Activated naive CD8-positive, alpha-beta T cell treated with anti-CD3 and anti-CD28 coated beads, Interleukin-2, amount 50 U/mL, for 24 hours (primary cell): Measurements from ENCODE around the gene ABCC4.

Experiments
- ATAC-seq: fragments of 150-1000 bp; cut with Tn5 transposase; one replicate; pipeline ENCODE4 v1.10.0; 2021
- DNase-seq: peaks from one replicate; pipeline ENCODE4 v3.0.0; 2021
- H3K27ac Mint-ChIP-seq: one replicate; pipeline ENCODE4 v1.8.0; 2021; ENCODE audit warnings: mild to moderate bottlenecking, mixed read lengths
- H3K27me3 Mint-ChIP-seq: one replicate; pipeline ENCODE4 v1.8.0; 2021; ENCODE audit warnings: mixed read lengths
- H3K36me3 Mint-ChIP-seq: one replicate; pipeline ENCODE4 v1.8.0; 2021; ENCODE audit warnings: low read depth, mixed read lengths
- H3K4me1 Mint-ChIP-seq: one replicate; pipeline ENCODE4 v1.8.0; 2021; ENCODE audit warnings: mixed read lengths
- H3K4me3 Mint-ChIP-seq: one replicate; pipeline ENCODE4 v1.8.0; 2021; ENCODE audit warnings: mild to moderate bottlenecking, moderate library complexity, mixed read lengths
- H3K9me3 Mint-ChIP-seq: one replicate; pipeline ENCODE4 v1.8.0; 2021; ENCODE audit warnings: mixed read lengths

The ABCC4 gene

GRCh38 chr13:95255072-95255732 lies 46.0 kb downstream of the ABCC4 start:
- ATAC-seq (no peak), DNase-seq (no peak)
- H3K27me3 Mint-ChIP-seq = no peaks in the 10 kb centered on the region
- no peak overlapping the region for H3K27ac Mint-ChIP-seq
- H3K9me3 Mint-ChIP-seq = no peaks in the 10 kb centered on the region
- H3K36me3 Mint-ChIP-seq = peaks cover 15% of the 10 kb centered on the region
- H3K4me1 Mint-ChIP-seq = peaks cover 20% of the 10 kb centered on the region
- H3K4me3 Mint-ChIP-seq = no peak overlapping the region

GRCh38 chr13:95254339-95254738 lies 46.9 kb downstream of the ABCC4 start:
- H3K4me1 Mint-ChIP-seq = peaks cover 18% of the 10 kb centered on the region

GRCh38 chr13:95253033-95253432 lies 48.2 kb downstream of the ABCC4 start:
- Mint-ChIP-seq H3K4me3 (no peak overlapping the region), H3K36me3 (peaks cover 7% of the 10 kb centered on the region), H3K27me3 (no peaks in the 10 kb centered on the region), H3K4me1 (peaks cover 18% of the 10 kb centered on the region), H3K9me3 (no peaks in the 10 kb centered on the region), H3K27ac (no peak overlapping the region)
- DNase-seq (no peak), ATAC-seq (no peak)

More at GRCh38 chr13:95254339-95254738, 46.9 kb downstream of the ABCC4 start:
- no peak overlapping the region for H3K4me3 Mint-ChIP-seq
- no peaks in the 10 kb centered on the region for H3K27me3 Mint-ChIP-seq
- H3K9me3 Mint-ChIP-seq = no peaks in the 10 kb centered on the region
- peaks cover 12% of the 10 kb centered on the region for H3K36me3 Mint-ChIP-seq
- H3K27ac Mint-ChIP-seq = no peak overlapping the region
- ATAC-seq = no peak
- no peak for DNase-seq

GRCh38 chr13:95251641-95252040 lies 49.6 kb downstream of the ABCC4 start:
- DNase-seq (no peak), ATAC-seq (peak; percentile 46)
- Mint-ChIP-seq H3K27ac (peak overlapping the region; percentile 47), H3K4me3 (no peak overlapping the region), H3K9me3 (no peaks in the 10 kb centered on the region), H3K27me3 (no peaks in the 10 kb centered on the region), H3K4me1 (peaks cover 18% of the 10 kb centered on the region), H3K36me3 (peaks cover 12% of the 10 kb centered on the region)

- Mint-ChIP-seq H3K4me1 (peaks cover 18% of the 10 kb centered on the region), H3K36me3 (peaks cover 19% of the 10 kb centered on the region), H3K27ac (peak overlapping the region; percentile 21), H3K9me3 (no peaks in the 10 kb centered on the region), H3K27me3 (no peaks in the 10 kb centered on the region), H3K4me3 (no peak overlapping the region)
- ATAC-seq (no peak), DNase-seq (no peak)
Measured at GRCh38 chr13:95250961-95251360, 50.3 kb downstream of the ABCC4 start.

GRCh38 chr13:95248953-95249352 lies 52.3 kb downstream of the ABCC4 start:
- no peaks in the 10 kb centered on the region for H3K27me3 Mint-ChIP-seq
- DNase-seq (no peak), ATAC-seq (no peak)
- peaks cover 21% of the 10 kb centered on the region for H3K36me3 Mint-ChIP-seq
- no peak overlapping the region for H3K4me3 Mint-ChIP-seq
- H3K27ac Mint-ChIP-seq = no peak overlapping the region
- H3K9me3 Mint-ChIP-seq = no peaks in the 10 kb centered on the region
- H3K4me1 Mint-ChIP-seq = peaks cover 19% of the 10 kb centered on the region

GRCh38 chr13:95247852-95248251 lies 53.4 kb downstream of the ABCC4 start:
- Mint-ChIP-seq H3K27me3 (no peaks in the 10 kb centered on the region), H3K27ac (no peak overlapping the region), H3K4me1 (peaks cover 16% of the 10 kb centered on the region), H3K36me3 (peaks cover 22% of the 10 kb centered on the region), H3K9me3 (no peaks in the 10 kb centered on the region), H3K4me3 (no peak overlapping the region)
- DNase-seq (no peak), ATAC-seq (no peak)

GRCh38 chr13:95247171-95247570 lies 54.1 kb downstream of the ABCC4 start:
- H3K27me3 Mint-ChIP-seq = no peaks in the 10 kb centered on the region
- no peak overlapping the region for H3K4me3 Mint-ChIP-seq
- H3K36me3 Mint-ChIP-seq = peaks cover 21% of the 10 kb centered on the region
- no peaks in the 10 kb centered on the region for H3K9me3 Mint-ChIP-seq
- H3K27ac Mint-ChIP-seq = no peak overlapping the region
- ATAC-seq (no peak), DNase-seq (no peak)
- H3K4me1 Mint-ChIP-seq = peaks cover 15% of the 10 kb centered on the region

GRCh38 chr13:95246292-95247082 lies 54.8 kb downstream of the ABCC4 start:
- H3K4me1 Mint-ChIP-seq = peaks cover 9% of the 10 kb centered on the region
- no peaks in the 10 kb centered on the region for H3K27me3 Mint-ChIP-seq
- H3K36me3 Mint-ChIP-seq = peaks cover 24% of the 10 kb centered on the region
- H3K27ac Mint-ChIP-seq = no peak overlapping the region
- H3K4me3 Mint-ChIP-seq = no peak overlapping the region
- ATAC-seq (no peak), DNase-seq (no peak)
- no peaks in the 10 kb centered on the region for H3K9me3 Mint-ChIP-seq

- Mint-ChIP-seq H3K4me3 (no peak overlapping the region), H3K9me3 (no peaks in the 10 kb centered on the region), H3K27ac (no peak overlapping the region), H3K36me3 (peaks cover 29% of the 10 kb centered on the region), H3K27me3 (no peaks in the 10 kb centered on the region), H3K4me1 (peaks cover 3% of the 10 kb centered on the region)
- ATAC-seq = no peak
- DNase-seq = no peak
Measured at GRCh38 chr13:95245071-95245470, 56.2 kb downstream of the ABCC4 start.

- H3K4me3 Mint-ChIP-seq = no peak overlapping the region
- no peak overlapping the region for H3K27ac Mint-ChIP-seq
- peaks cover 33% of the 10 kb centered on the region for H3K36me3 Mint-ChIP-seq
- no peak for DNase-seq
- no peaks in the 10 kb centered on the region for H3K27me3 Mint-ChIP-seq
- H3K4me1 Mint-ChIP-seq = peaks cover 4% of the 10 kb centered on the region
- H3K9me3 Mint-ChIP-seq = no peaks in the 10 kb centered on the region
- ATAC-seq = no peak
Measured at GRCh38 chr13:95243207-95243606, 58.0 kb downstream of the ABCC4 start.

GRCh38 chr13:95241321-95241720 lies 59.9 kb downstream of the ABCC4 start:
- Mint-ChIP-seq H3K4me3 (no peak overlapping the region), H3K27ac (no peak overlapping the region), H3K4me1 (peaks cover 7% of the 10 kb centered on the region), H3K27me3 (no peaks in the 10 kb centered on the region), H3K36me3 (peaks cover 34% of the 10 kb centered on the region), H3K9me3 (no peaks in the 10 kb centered on the region)
- ATAC-seq (no peak), DNase-seq (no peak)

GRCh38 chr13:95239283-95239682 lies 62.0 kb downstream of the ABCC4 start:
- H3K4me1 Mint-ChIP-seq = peaks cover 4% of the 10 kb centered on the region
- H3K4me3 Mint-ChIP-seq = no peak overlapping the region
- H3K27ac Mint-ChIP-seq = no peak overlapping the region
- no peaks in the 10 kb centered on the region for H3K9me3 Mint-ChIP-seq
- ATAC-seq (no peak), DNase-seq (no peak)
- H3K36me3 Mint-ChIP-seq = peaks cover 31% of the 10 kb centered on the region
- no peaks in the 10 kb centered on the region for H3K27me3 Mint-ChIP-seq

GRCh38 chr13:95237310-95237870 lies 63.9 kb downstream of the ABCC4 start:
- Mint-ChIP-seq H3K27me3 (no peaks in the 10 kb centered on the region), H3K36me3 (peaks cover 34% of the 10 kb centered on the region)
- no peak for ATAC-seq

GRCh38 chr13:95236774-95237173 lies 64.5 kb downstream of the ABCC4 start:
- no peak overlapping the region for H3K4me3 Mint-ChIP-seq
- peaks cover 4% of the 10 kb centered on the region for H3K4me1 Mint-ChIP-seq
- DNase-seq (no peak), ATAC-seq (no peak)
- no peaks in the 10 kb centered on the region for H3K27me3 Mint-ChIP-seq
- H3K36me3 Mint-ChIP-seq = peaks cover 34% of the 10 kb centered on the region
- no peaks in the 10 kb centered on the region for H3K9me3 Mint-ChIP-seq
- no peak overlapping the region for H3K27ac Mint-ChIP-seq

More at GRCh38 chr13:95237310-95237870, 63.9 kb downstream of the ABCC4 start:
- DNase-seq = no peak
- no peaks in the 10 kb centered on the region for H3K9me3 Mint-ChIP-seq
- peaks cover 4% of the 10 kb centered on the region for H3K4me1 Mint-ChIP-seq
- H3K27ac Mint-ChIP-seq = no peak overlapping the region
- no peak overlapping the region for H3K4me3 Mint-ChIP-seq
